NCI-H1105 treated with DMSO at 0.1 percent for 48 hours (cell line): Measurements from ENCODE around the gene TM4SF5.

ENCODE experiments used
- DNase-seq: peaks from one replicate; lab custom pipeline; 2025; lab: John Stamatoyannopoulos, UW

The TM4SF5 gene

GRCh38 chr17:4771519-4772234, at the start of gene TM4SF5:
TM4SF5 (plus strand) TSS chr17:4771886; CDS start chr17:4771923, 37 bp downstream.
- DNase-seq = peak; percentile 45

GRCh38 chr17:4722678-4723240, 48.9 kb upstream of the TM4SF5 start:
- DNase-seq = no peak

GRCh38 chr17:4724650-4725049, 47.0 kb upstream of the TM4SF5 start:
- no peak for DNase-seq

- no peak for DNase-seq
Measured at GRCh38 chr17:4725646-4726310, 45.9 kb upstream of the TM4SF5 start.

GRCh38 chr17:4728124-4728523, 43.6 kb upstream of the TM4SF5 start:
- DNase-seq = no peak

GRCh38 chr17:4733073-4733531, 38.6 kb upstream of the TM4SF5 start:
- no peak for DNase-seq

GRCh38 chr17:4734857-4735475, 36.7 kb upstream of the TM4SF5 start:
- DNase-seq = no peak

- DNase-seq = no peak
Measured at GRCh38 chr17:4735876-4736651, 35.6 kb upstream of the TM4SF5 start.

GRCh38 chr17:4738136-4739121, 33.3 kb upstream of the TM4SF5 start:
- no peak for DNase-seq

GRCh38 chr17:4739122-4740024, 32.3 kb upstream of the TM4SF5 start, which contains the start of the genes CXCL16 and ZMYND15:
CXCL16 (minus strand) TSS chr17:4739928; CDS start chr17:4739339, 589 bp downstream.
ZMYND15 (plus strand) TSS chr17:4739833; CDS start chr17:4740549, 716 bp downstream.
- peak; percentile 26 for DNase-seq

GRCh38 chr17:4740025-4740351, 31.7 kb upstream of the TM4SF5 start:
- no peak for DNase-seq

GRCh38 chr17:4740584-4740983, 31.1 kb upstream of the TM4SF5 start:
- no peak for DNase-seq

- DNase-seq = no peak
Measured at GRCh38 chr17:4741544-4741943, 30.1 kb upstream of the TM4SF5 start.

GRCh38 chr17:4742133-4742532, 29.6 kb upstream of the TM4SF5 start:
- no peak for DNase-seq

GRCh38 chr17:4742629-4743028, 29.1 kb upstream of the TM4SF5 start:
- DNase-seq = no peak

- DNase-seq = no peak
Measured at GRCh38 chr17:4743216-4743615, 28.5 kb upstream of the TM4SF5 start.

- no peak for DNase-seq
Measured at GRCh38 chr17:4743898-4744297, 27.8 kb upstream of the TM4SF5 start.

GRCh38 chr17:4744999-4745969, 26.4 kb upstream of the TM4SF5 start:
- no peak for DNase-seq
